Measurements from ENCODE around the gene LPCAT2. TPM values are rescaled to one million over a fixed set of nuclear protein-coding genes. Genes with fewer than 3 reads are reported as not detected.
"Not testable (repeated sequence)": the region's sequence is repeated elsewhere in the genome, so short reads cannot be mapped to it uniquely, and the experiment has no call there.

Gene LPCAT2
- total RNA-seq, 1 experiment from 2014 or later: 25.2 TPM

DNA sequence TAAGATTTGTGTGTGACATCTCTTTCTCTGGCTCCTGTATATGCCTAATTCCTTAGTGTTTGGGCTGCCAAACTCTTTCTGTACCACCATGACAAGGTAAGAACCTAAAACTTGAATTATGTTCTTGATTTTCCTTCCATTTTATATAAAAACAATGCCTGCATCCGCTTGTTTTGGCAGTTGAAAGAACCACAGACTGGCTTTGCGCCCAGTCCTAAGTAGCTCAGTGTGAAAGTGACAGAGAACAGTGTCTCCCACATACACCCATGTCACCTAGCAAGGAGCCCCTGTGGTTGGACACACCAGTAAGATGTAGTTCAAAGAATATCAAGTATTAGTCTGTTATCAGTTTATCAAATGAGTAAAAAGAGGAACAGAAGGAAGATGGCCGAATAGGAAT, 106.2 kb downstream of the LPCAT2 start:
- peaks cover 9% of the 10 kb centered on the region for H3K9me3 Mint-ChIP-seq (ENCODE audit: unreplicated experiment)
- POLR2A ChIA-PET: no interaction called here
- peaks cover 6% of the 10 kb centered on the region for H3K4me1 Mint-ChIP-seq (ENCODE audit: low read depth, unreplicated experiment)
- no peak overlapping the region for H3K4me3 Mint-ChIP-seq (ENCODE audit: unreplicated experiment)
- intact Hi-C loops (cut with micrococcal nuclease; ENCODE audit: unreplicated experiment): no loop called here
- no peak for DNase-seq
- no peak overlapping the region for H3K4me3 ChIP-seq (ENCODE audit: low read depth, low read length)
- no peaks in the 10 kb centered on the region for H3K27me3 ChIP-seq (replicated peaks; ENCODE audit: control insufficient read depth, insufficient read depth, low read length)
- peaks cover 15% of the 10 kb centered on the region for H3K27me3 Mint-ChIP-seq (ENCODE audit: insufficient read depth, unreplicated experiment)
- TF ChIP-seq, protein P1, sequence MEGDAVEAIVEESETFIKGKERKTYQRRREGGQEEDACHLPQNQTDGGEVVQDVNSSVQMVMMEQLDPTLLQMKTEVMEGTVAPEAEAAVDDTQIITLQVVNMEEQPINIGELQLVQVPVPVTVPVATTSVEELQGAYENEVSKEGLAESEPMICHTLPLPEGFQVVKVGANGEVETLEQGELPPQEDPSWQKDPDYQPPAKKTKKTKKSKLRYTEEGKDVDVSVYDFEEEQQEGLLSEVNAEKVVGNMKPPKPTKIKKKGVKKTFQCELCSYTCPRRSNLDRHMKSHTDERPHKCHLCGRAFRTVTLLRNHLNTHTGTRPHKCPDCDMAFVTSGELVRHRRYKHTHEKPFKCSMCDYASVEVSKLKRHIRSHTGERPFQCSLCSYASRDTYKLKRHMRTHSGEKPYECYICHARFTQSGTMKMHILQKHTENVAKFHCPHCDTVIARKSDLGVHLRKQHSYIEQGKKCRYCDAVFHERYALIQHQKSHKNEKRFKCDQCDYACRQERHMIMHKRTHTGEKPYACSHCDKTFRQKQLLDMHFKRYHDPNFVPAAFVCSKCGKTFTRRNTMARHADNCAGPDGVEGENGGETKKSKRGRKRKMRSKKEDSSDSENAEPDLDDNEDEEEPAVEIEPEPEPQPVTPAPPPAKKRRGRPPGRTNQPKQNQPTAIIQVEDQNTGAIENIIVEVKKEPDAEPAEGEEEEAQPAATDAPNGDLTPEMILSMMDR (IDR thresholded peaks at IDR 0.05; ENCODE audit: insufficient read depth in 1 of 2, low read depth in 1 of 2, low read length in 1 of 2, severe bottlenecking in 1 of 2, unreplicated experiment in 1 of 2): no peak
- H3K27ac Mint-ChIP-seq (ENCODE audit: unreplicated experiment): no peak overlapping the region
- H3K4me1 ChIP-seq: no peaks in the 10 kb centered on the region
- BruUV-seq (replicated peaks): no TSS peak
- H3K36me3 ChIP-seq (ENCODE audit: control insufficient read depth, insufficient read depth, low read length): no peaks in the 10 kb centered on the region
- H3K9me3 ChIP-seq: no peaks in the 10 kb centered on the region
- CTCF ChIA-PET: no interaction called here
- H3K36me3 Mint-ChIP-seq (ENCODE audit: insufficient read depth, unreplicated experiment): no peaks in the 10 kb centered on the region

GRCh38 chr16:55615670-55616069, 106.8 kb downstream of the LPCAT2 start:
- H3K27ac Mint-ChIP-seq (ENCODE audit: unreplicated experiment); H3K4me1 ChIP-seq; H3K36me3 ChIP-seq (ENCODE audit: control insufficient read depth, insufficient read depth, low read length); H3K4me1 Mint-ChIP-seq (ENCODE audit: low read depth, unreplicated experiment); intact Hi-C loops (cut with micrococcal nuclease; ENCODE audit: unreplicated experiment); H3K4me3 ChIP-seq (ENCODE audit: low read depth, low read length); H3K27me3 ChIP-seq (replicated peaks; ENCODE audit: control insufficient read depth, insufficient read depth, low read length); BruUV-seq (replicated peaks); DNase-seq; CTCF ChIA-PET; POLR2A ChIA-PET; H3K9me3 ChIP-seq; H3K36me3 Mint-ChIP-seq (ENCODE audit: insufficient read depth, unreplicated experiment); H3K4me3 Mint-ChIP-seq (ENCODE audit: unreplicated experiment); H3K9me3 Mint-ChIP-seq (ENCODE audit: unreplicated experiment): not testable (repeated sequence)
- H3K27me3 Mint-ChIP-seq (ENCODE audit: insufficient read depth, unreplicated experiment): peaks cover 15% of the 10 kb centered on the region

DNA sequence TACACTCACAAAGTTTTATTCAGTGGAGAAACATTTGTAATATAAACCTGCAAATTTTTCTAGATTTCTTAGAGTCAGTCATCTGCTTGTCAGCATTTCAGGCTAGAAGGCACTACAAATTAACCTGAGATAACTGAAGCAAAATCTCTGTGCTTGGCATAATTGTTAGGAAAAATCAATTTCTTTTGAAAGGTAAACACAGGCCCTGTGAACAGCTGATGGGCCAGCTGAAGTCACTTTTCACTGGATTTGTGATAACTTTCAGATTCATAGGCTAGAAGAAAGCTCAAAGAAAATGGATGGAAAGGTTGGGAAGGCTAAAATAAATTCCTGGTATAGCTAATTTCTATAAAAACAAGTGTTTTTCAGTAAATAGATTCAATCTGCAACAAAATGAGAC, 112.9 kb downstream of the LPCAT2 start:
- Histone ChIP-seq H3K9me3 (no peaks in the 10 kb centered on the region), H3K27me3 (replicated peaks; ENCODE audit: control insufficient read depth, insufficient read depth, low read length) (no peaks in the 10 kb centered on the region), H3K4me1 (no peaks in the 10 kb centered on the region), H3K36me3 (ENCODE audit: control insufficient read depth, insufficient read depth, low read length) (no peaks in the 10 kb centered on the region), H3K4me3 (ENCODE audit: low read depth, low read length) (no peak overlapping the region)
- H3K36me3 Mint-ChIP-seq (ENCODE audit: insufficient read depth, unreplicated experiment): no peaks in the 10 kb centered on the region
- H3K27me3 Mint-ChIP-seq (ENCODE audit: insufficient read depth, unreplicated experiment): peaks cover 9% of the 10 kb centered on the region
- no peak overlapping the region for H3K27ac Mint-ChIP-seq (ENCODE audit: unreplicated experiment)
- ChIA-PET CTCF (no interaction called here), POLR2A (no interaction called here)
- TF ChIP-seq, protein P1 (IDR thresholded peaks at IDR 0.05; ENCODE audit: insufficient read depth in 1 of 2, low read depth in 1 of 2, low read length in 1 of 2, severe bottlenecking in 1 of 2, unreplicated experiment in 1 of 2): no peak
- BruUV-seq (replicated peaks): no TSS peak
- H3K9me3 Mint-ChIP-seq (ENCODE audit: unreplicated experiment): peaks cover 6% of the 10 kb centered on the region
- H3K4me3 Mint-ChIP-seq (ENCODE audit: unreplicated experiment): no peak overlapping the region
- intact Hi-C loops (cut with micrococcal nuclease; ENCODE audit: unreplicated experiment): loop anchor here (2.0 kb wide), 1 partner anchor 21 kb away; no protein-coding TSS in a partner anchor
- DNase-seq: no peak
- H3K4me1 Mint-ChIP-seq (ENCODE audit: low read depth, unreplicated experiment): peaks cover 9% of the 10 kb centered on the region

DNA sequence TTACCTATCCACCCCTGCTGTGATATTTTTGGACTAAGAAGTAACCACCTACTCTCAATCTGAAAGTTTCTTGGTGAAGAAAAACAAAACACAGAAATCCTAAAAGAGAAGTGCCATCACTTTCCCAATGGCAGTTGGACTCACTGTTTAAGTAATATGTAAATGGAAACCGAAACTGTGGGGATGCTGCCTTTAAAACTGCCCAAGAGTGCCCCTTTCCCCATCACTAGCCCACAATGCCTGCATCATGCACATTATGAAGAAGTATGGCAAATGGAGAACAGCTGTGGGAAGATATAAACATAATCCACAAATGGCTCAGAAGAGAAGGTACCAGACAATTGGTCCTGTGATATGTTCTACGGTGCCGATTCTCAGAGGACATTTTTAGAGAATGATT, 113.4 kb downstream of the LPCAT2 start:
- ChIA-PET CTCF (interaction anchor here (0.7 to 1.5 kb wide), 2 partner anchors 136 to 157 kb away, joined by 3 to 6 read pairs; no protein-coding TSS in a partner anchor), POLR2A (no interaction called here)
- H3K4me3 ChIP-seq (ENCODE audit: low read depth, low read length): no peak overlapping the region
- no peaks in the 10 kb centered on the region for H3K36me3 ChIP-seq (ENCODE audit: control insufficient read depth, insufficient read depth, low read length)
- no peak for DNase-seq
- Mint-ChIP-seq H3K4me1 (ENCODE audit: low read depth, unreplicated experiment) (peaks cover 9% of the 10 kb centered on the region), H3K36me3 (ENCODE audit: insufficient read depth, unreplicated experiment) (no peaks in the 10 kb centered on the region), H3K27ac (ENCODE audit: unreplicated experiment) (no peak overlapping the region), H3K27me3 (ENCODE audit: insufficient read depth, unreplicated experiment) (peaks cover 8% of the 10 kb centered on the region), H3K9me3 (ENCODE audit: unreplicated experiment) (peaks cover 8% of the 10 kb centered on the region), H3K4me3 (ENCODE audit: unreplicated experiment) (no peak overlapping the region)
- TF ChIP-seq, protein P1 (IDR thresholded peaks at IDR 0.05; ENCODE audit: insufficient read depth in 1 of 2, low read depth in 1 of 2, low read length in 1 of 2, severe bottlenecking in 1 of 2, unreplicated experiment in 1 of 2): no peak
- intact Hi-C loops (cut with micrococcal nuclease; ENCODE audit: unreplicated experiment): loop anchor here (2.0 kb wide), 1 partner anchor 21 kb away; no protein-coding TSS in a partner anchor
- BruUV-seq (replicated peaks): no TSS peak
- no peaks in the 10 kb centered on the region for H3K27me3 ChIP-seq (replicated peaks; ENCODE audit: control insufficient read depth, insufficient read depth, low read length)
- H3K4me1 ChIP-seq: no peaks in the 10 kb centered on the region
- H3K9me3 ChIP-seq: no peaks in the 10 kb centered on the region
